ENCODE measurements around the gene FAM98A.

DNA sequence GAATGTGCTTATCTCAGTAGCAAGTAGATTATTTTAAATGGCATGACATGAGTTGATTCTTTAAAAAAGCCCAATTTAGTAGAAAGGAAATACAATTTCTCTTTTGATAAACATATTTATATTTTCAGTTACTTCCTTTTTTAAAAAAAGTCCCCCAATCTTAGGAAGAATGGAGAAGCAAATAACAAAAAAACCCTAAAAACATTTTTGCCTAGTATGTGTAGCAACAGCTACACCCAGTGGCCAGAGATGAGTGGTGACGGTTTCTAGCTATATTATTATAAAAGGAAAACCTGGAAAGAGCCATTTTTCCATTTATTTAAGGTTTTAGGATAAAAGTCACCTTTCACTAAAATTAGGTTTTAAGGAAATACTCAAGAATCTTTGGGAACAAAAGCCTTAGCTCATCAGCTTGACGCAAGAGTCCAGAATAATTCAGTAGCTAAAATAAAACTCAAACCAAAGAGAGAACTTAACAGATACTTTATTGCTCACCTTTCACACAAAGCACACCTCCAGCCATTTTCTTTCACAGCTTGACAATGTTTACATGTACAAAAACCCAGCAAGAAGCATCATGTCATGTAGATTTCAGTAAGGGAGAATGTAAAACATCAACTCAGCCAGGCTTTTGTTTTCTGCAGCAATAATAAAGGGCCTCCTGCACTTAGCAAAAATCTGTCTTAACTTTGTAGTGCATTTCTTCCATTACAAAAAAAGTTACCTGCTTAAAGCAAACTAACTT, 15.7 kb downstream of the FAM98A start:
- TF ChIP-seq POLR2AphosphoS5 (IDR thresholded peaks at IDR 0.05; ENCODE audit: low read depth, low read length) (no peak), POLR2A (IDR thresholded peaks at IDR 0.05; ENCODE audit: low read depth, low read length) (no peak)
